A549 treated with CORT108297 at 1 μM for 4 hours (cell line): ENCODE data around the gene MTERF1. TPM values are rescaled to one million over a fixed set of nuclear protein-coding genes. Genes with fewer than 3 reads are reported as not detected.

ENCODE experiments used
- total RNA-seq: library from RNA; stranded (reverse); fragments of 200-300 nt; extraction: Qiagen RNA extraction; gene quantifications from 5 replicates; pipeline ENCODE4 v1.2.3, GENCODE V29; 2022

Gene MTERF1, protein sequence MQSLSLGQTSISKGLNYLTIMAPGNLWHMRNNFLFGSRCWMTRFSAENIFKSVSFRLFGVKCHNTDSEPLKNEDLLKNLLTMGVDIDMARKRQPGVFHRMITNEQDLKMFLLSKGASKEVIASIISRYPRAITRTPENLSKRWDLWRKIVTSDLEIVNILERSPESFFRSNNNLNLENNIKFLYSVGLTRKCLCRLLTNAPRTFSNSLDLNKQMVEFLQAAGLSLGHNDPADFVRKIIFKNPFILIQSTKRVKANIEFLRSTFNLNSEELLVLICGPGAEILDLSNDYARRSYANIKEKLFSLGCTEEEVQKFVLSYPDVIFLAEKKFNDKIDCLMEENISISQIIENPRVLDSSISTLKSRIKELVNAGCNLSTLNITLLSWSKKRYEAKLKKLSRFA
- total RNA-seq = 11.8 to 15.6 TPM (median 12.3 TPM) in 5 replicates

DNA sequence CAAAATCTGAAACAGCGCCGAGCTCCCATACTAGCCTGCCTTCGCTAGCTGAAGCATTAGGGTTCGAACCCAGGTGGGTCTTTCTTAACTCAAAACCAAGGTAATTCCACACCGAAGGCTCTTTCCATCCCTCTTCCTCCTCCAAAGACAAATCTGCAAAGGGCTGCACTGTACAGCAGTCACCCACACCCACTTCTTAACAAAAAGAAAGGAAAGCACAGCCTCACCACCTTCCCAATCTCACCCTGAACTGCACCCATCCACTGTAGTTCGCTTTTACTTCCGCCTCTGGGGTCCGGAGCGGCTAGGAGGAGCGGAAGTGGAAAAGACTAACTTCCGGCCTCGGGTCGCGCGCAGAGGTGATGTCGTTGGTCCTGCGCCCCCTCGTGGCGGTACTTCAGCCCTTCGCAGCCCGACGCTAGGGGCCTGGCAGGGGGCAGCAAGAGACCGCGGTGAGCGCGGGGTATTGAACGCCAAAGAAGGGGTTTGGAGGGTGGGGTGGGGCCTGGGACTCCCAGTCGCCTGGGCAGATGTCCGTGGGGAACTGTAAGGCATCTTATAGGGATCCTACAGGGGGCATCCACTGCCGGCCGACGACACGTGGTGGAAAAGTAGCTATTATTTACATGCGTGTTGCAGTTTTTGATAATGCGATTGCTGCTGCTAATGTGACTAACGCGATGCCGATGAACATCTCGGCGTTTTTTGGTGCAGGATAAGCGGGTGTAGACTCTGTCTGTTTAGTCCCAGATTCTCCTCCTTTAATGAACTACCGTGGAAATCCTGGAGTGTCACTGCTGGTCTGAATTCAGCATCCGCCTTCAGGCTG, at the start of gene MTERF1:
Gene MTERF1 (minus strand): TSS at position 290 of the 829 bp plus-strand sequence. CDS start 619 bp downstream, outside the sequence.

Other genes with a start within 250 kb of the MTERF1 start
- gene AKAP9, start 60.2 kb upstream of the MTERF1 start, total RNA-seq = 11.5 to 24.6 TPM (median 15.2 TPM) in 5 replicates